Measurements from ENCODE around the gene FANCE.

- TF ChIP-seq CTCF (optimal IDR thresholded peaks at IDR 0.05 in 1 of 3, IDR thresholded peaks at IDR 0.05 in 1 of 3, conservative IDR thresholded peaks at IDR 0.05 in 1 of 3; ENCODE audit: extremely low read depth in 1 of 3, insufficient read depth in 2 of 3, low read length in 3 of 3) (no peak), EZH2 (IDR thresholded peaks at IDR 0.05; ENCODE audit: low read length) (no peak)
Measured at GRCh38 chr6:35453236-35453635, 1.1 kb downstream of the FANCE start.
